ENCODE measurements around the gene ZNF408. TPM values are rescaled to one million over a fixed set of nuclear protein-coding genes. Genes with fewer than 3 reads are reported as not detected.

Gene ZNF408
- total RNA-seq, 1 donor from 2014 or later: 23.0 TPM

- H3K4me3 ChIP-seq (ENCODE audit: low read depth, low read length): no peak overlapping the region
- DNase-seq (ENCODE audit: low read depth): no peak
- H3K27me3 ChIP-seq (ENCODE audit: control insufficient read depth, insufficient read depth, low read length): no peaks in the 10 kb centered on the region
- H3K36me3 ChIP-seq (ENCODE audit: control insufficient read depth, insufficient read depth, low read length): no peaks in the 10 kb centered on the region
- TF ChIP-seq CTCF (IDR thresholded peaks at IDR 0.05; ENCODE audit: insufficient read depth, low read length, poor library complexity, severe bottlenecking): no peak
These were observed 27.3 kb downstream of the ZNF408 start for GRCh38 chr11:46727952-46728658.

- Histone ChIP-seq H3K36me3 (ENCODE audit: control insufficient read depth, insufficient read depth, low read length) (no peaks in the 10 kb centered on the region), H3K4me3 (ENCODE audit: low read depth, low read length) (no peak overlapping the region), H3K27me3 (ENCODE audit: control insufficient read depth, insufficient read depth, low read length) (no peaks in the 10 kb centered on the region)
- no peak for TF ChIP-seq CTCF (IDR thresholded peaks at IDR 0.05; ENCODE audit: insufficient read depth, low read length, poor library complexity, severe bottlenecking)
- no peak for DNase-seq (ENCODE audit: low read depth)
These were observed 27.8 kb downstream of the ZNF408 start for GRCh38 chr11:46728659-46729040.

- TF ChIP-seq CTCF (IDR thresholded peaks at IDR 0.05; ENCODE audit: insufficient read depth, low read length, poor library complexity, severe bottlenecking): no peak
- no peak for DNase-seq (ENCODE audit: low read depth)
- no peaks in the 10 kb centered on the region for H3K36me3 ChIP-seq (ENCODE audit: control insufficient read depth, insufficient read depth, low read length)
- no peaks in the 10 kb centered on the region for H3K27me3 ChIP-seq (ENCODE audit: control insufficient read depth, insufficient read depth, low read length)
- H3K4me3 ChIP-seq (ENCODE audit: low read depth, low read length): no peak overlapping the region
These were observed 28.5 kb downstream of the ZNF408 start for GRCh38 chr11:46729110-46730027.

- DNase-seq (ENCODE audit: low read depth): no peak
- TF ChIP-seq CTCF (IDR thresholded peaks at IDR 0.05; ENCODE audit: insufficient read depth, low read length, poor library complexity, severe bottlenecking): no peak
- Histone ChIP-seq H3K27me3 (ENCODE audit: control insufficient read depth, insufficient read depth, low read length) (no peaks in the 10 kb centered on the region), H3K4me3 (ENCODE audit: low read depth, low read length) (no peak overlapping the region), H3K36me3 (ENCODE audit: control insufficient read depth, insufficient read depth, low read length) (no peaks in the 10 kb centered on the region)
These were observed 30.7 kb downstream of the ZNF408 start for GRCh38 chr11:46731545-46731944.

- no peaks in the 10 kb centered on the region for H3K36me3 ChIP-seq (ENCODE audit: control insufficient read depth, insufficient read depth, low read length)
- TF ChIP-seq CTCF (IDR thresholded peaks at IDR 0.05; ENCODE audit: insufficient read depth, low read length, poor library complexity, severe bottlenecking): no peak
- H3K27me3 ChIP-seq (ENCODE audit: control insufficient read depth, insufficient read depth, low read length): no peaks in the 10 kb centered on the region
- DNase-seq (ENCODE audit: low read depth): no peak
- no peak overlapping the region for H3K4me3 ChIP-seq (ENCODE audit: low read depth, low read length)
These were observed 32.4 kb downstream of the ZNF408 start for GRCh38 chr11:46733234-46733633.
